Stimulated activated CD8-positive, alpha-beta memory T cell treated with anti-CD3 and anti-CD28 coated beads, Interleukin-4, amount 100 ng/mL, for 1 hour (primary cell): ENCODE data around the gene RECK.
"Not testable (repeated sequence)": the region's sequence is repeated elsewhere in the genome, so short reads cannot be mapped to it uniquely, and the experiment has no call there.

Experiments used
- DNase-seq, 2 donors: peaks; one replicate each; pipeline ENCODE4 v3.0.0-alpha.2; 2020; ENCODE audit warnings: low read depth in 2 of 2, low spot score in 1 of 2

The RECK gene

GRCh38 chr9:36063804-36064447 is 27.2 kb downstream of the RECK start:
- no peak for DNase-seq

- DNase-seq, result no peak
Observed at GRCh38 chr9:36064448-36065037, 27.8 kb downstream of the RECK start.

GRCh38 chr9:36074055-36074454 is 37.3 kb downstream of the RECK start:
- no peak for DNase-seq

- DNase-seq, result no peak
Observed at GRCh38 chr9:36074870-36075532, 38.3 kb downstream of the RECK start.

GRCh38 chr9:36078051-36078450 is 41.3 kb downstream of the RECK start:
- DNase-seq, result no peak

- DNase-seq, result no peak
Observed at GRCh38 chr9:36080519-36080918, 43.8 kb downstream of the RECK start.

- DNase-seq, result no peak
Observed at GRCh38 chr9:36082931-36083330, 46.2 kb downstream of the RECK start.

GRCh38 chr9:36086442-36086841 is 49.7 kb downstream of the RECK start:
- no peak for DNase-seq

GRCh38 chr9:36087054-36087453 is 50.3 kb downstream of the RECK start:
- not testable (repeated sequence) for DNase-seq

GRCh38 chr9:36088020-36088419 is 51.3 kb downstream of the RECK start:
- DNase-seq, result no peak

GRCh38 chr9:36091026-36091953 is 54.6 kb downstream of the RECK start:
- DNase-seq, result no peak

GRCh38 chr9:36092014-36092413 is 55.3 kb downstream of the RECK start:
- no peak for DNase-seq

GRCh38 chr9:36092509-36093215 is 55.9 kb downstream of the RECK start:
- DNase-seq, result no peak

GRCh38 chr9:36093384-36093783 is 56.7 kb downstream of the RECK start:
- no peak for DNase-seq

GRCh38 chr9:36099718-36100117 is 63.0 kb downstream of the RECK start:
- no peak for DNase-seq

- DNase-seq, result no peak
Observed at GRCh38 chr9:36100532-36100931, 63.8 kb downstream of the RECK start.

GRCh38 chr9:36101916-36102741 is 65.4 kb downstream of the RECK start:
- DNase-seq, result no peak

GRCh38 chr9:36102742-36103495 is 66.2 kb downstream of the RECK start:
- DNase-seq, result peak; percentile 74 to 86

GRCh38 chr9:36109071-36109470 is 72.4 kb downstream of the RECK start:
- no peak for DNase-seq
